GM21723 (cell line): Measurements from ENCODE around the gene ERF.

Experiments used
- ATAC-seq: cut with Tn5 transposase; IDR thresholded peaks from one replicate; pipeline ENCODE4 v1.9.1; 2021; ENCODE audit warnings: mild to moderate bottlenecking, moderate library complexity; ENCODE audit not compliant: unreplicated experiment

ERF gene

GRCh38 chr19:42255766-42256745 lies 1.1 kb upstream of the ERF start:
- no peak for ATAC-seq

- ATAC-seq: peak; percentile 23
Observed at GRCh38 chr19:42254089-42254849, 659 bp downstream of the ERF start.

DNA sequence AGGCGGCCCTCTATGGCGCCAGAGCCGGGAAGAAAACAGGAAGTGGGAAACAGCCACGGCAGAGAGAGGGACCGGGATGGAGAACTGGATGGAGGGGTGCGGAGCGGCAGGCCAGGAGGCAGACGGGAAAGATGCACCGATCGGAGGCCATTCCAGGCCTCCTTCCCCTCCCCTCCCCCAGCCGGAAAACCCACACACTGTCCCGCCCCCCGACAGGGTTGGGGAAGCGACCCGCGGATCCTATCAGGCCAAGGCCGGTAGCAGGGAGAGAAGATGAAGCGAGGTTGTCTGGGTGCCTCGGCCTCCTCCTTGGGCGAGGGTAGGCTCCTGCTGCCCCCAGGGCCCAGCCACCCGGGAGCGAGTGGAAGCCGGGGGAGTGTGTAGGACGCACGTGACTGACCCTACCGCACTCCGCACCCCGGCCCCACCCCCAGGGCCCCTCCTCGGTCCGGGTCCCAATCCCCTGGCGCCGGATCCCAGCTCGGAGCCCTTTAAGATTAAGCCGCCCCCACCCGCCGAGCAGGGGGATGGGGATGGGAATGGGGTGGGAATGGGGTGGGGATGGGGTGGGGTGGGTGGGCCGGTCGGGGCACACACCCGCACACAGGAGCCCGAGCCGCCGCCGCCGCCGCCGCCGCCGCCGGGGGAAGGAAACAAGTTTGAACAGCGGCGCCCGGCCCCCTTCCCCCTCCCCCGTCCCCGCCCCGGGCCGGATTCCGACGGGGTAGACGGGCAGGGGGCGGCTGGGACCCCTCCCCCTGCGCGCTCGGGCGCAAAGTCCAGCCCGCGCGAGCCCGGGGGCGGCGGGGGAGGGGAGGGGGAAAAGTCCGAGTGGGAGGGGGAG lies 1.5 kb downstream of the ERF start:
- ATAC-seq: peak; percentile 7

GRCh38 chr19:42252365-42253244 lies 2.3 kb downstream of the ERF start:
- ATAC-seq: no peak

GRCh38 chr19:42251572-42252358 lies 3.2 kb downstream of the ERF start:
- ATAC-seq: no peak

DNA sequence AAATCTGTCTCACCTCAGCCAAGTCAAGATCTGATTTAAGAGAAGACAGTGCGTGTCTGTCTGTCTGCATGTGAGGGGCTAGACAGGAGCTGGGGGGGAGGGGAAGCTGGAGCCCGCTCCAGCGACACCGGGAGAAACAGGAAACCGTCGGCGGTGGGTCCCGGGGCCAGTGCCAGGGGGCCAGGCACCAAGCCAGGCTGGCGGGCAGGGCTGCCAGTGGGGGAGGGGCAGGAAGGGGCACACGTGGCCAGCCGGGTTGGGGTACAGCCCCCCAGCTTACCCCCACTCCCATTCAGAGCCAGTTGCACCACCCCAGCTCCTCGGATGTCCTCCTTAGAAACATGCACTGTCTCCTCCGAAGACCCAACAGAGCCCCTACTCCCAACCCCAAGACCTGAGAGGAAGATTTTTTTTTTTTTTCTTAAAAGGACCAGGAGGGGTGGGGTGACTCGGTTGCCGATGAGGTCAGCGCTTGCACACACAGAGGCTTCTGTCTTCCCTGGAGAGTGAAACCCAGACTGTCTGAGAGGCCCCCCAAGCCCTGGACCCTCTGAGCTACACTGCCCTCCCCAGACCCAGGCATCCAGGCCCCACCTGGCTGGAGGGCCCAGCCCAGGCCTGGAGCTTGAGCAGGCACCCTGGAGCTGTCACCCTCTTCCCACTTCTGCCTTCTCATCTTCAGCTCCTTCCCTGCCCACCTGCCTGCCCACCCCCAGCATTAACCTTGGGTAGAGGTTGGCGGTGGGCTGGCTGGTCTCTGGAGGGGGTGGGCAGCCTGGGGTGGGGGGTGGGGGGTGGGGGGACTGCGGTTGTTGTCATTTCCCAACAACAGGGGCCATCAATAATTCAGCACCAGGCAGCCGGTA lies 4.0 kb downstream of the ERF start:
- no peak for ATAC-seq

GRCh38 chr19:42250183-42250665 lies 4.7 kb downstream of the ERF start:
- ATAC-seq: no peak

DNA sequence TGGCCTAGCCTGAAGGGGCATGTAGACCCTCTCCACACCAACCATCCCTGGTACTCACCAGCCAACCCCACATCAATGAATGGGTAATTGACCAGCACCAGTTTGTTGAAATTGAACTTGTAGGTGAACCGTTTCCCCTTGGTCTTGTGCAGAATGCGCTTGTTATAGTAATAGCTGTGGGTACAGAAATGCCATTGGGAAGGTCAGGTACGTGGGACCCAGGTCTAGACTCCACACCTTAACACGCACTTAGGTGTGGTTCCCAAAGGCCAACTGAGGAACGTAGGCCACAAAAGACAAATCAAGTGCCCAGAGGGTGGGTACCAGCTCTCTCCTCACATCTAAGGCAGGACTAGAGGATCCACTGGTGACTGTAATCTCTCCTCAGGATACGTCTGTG lies 5.2 kb downstream of the ERF start:
- no peak for ATAC-seq

- no peak for ATAC-seq
Observed at GRCh38 chr19:42249149-42249750, 5.7 kb downstream of the ERF start.

- ATAC-seq: no peak
Observed at GRCh38 chr19:42248270-42249148, 6.4 kb downstream of the ERF start.

- no peak for ATAC-seq
Observed at GRCh38 chr19:42247640-42248199, 7.2 kb downstream of the ERF start.

GRCh38 chr19:42246922-42247639 lies 7.8 kb downstream of the ERF start:
- no peak for ATAC-seq

DNA sequence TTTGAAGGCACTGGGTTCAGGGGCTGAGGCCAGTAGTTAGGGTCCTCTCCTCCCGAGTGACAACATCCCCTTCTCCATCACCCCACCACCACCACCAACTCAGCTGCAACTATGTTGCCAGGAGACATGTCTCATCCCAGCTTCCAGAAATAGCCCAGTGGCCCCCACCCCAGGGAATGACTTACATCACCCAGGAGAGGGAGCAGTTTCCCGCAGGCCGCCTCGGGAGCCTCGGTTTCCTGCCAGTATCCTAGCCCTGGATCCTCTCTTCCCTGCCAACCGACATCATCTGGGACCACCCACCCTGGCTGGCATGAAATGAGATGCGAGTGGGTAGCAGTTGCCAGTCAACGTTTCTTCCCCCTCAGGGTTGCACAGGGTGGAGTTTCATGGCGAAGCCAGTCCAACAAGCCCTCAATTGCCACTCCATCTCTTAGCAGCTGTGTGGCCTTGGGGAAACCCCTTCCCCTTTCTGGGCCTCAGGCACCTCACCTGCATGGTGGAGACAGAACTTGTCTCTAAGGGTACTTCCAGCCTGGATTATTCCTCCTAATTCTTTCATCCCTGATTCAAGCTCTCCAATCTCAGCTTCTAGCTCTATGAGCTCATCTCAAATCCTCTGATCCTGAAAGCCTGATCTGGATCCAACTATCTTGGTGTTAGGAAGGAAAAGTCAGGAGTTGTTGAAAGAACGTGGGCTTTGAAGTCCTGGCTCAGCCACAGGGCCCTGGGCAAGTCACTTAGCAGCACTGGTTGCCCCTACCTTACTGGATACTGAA lies 8.6 kb downstream of the ERF start:
- no peak for ATAC-seq

DNA sequence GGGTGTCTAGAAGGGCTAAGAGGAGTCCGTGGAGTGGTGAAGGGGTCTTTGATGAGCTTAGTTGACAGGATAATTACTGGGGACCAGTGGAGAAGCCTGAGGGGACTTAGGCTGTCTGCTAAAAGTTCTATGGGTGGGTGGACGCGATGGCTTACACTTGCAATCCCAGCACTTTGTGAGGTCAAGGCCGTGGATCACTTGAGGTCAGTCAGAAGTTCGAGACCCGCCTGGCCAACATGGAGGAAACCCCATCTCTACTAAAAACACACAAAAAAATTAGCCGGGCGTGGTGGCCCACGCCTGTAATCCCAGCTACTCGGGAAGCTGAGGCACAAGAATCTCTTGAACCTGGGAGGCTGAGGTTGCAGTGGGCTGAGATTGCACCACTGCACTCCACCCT lies 9.7 kb downstream of the ERF start:
- ATAC-seq: no peak
